ENCODE results near the gene SMAD3. TPM values are rescaled to one million over a fixed set of nuclear protein-coding genes. Genes with fewer than 3 reads are reported as not detected.
A peak's percentile ranks its signal among the peaks of the same experiment; 100 is the strongest.

The SMAD3 gene
- total and polyA plus RNA-seq, 10 of the 15 experiments (the other 5 are each of a cell fraction or from before 2014, with no cell fraction given), result 5.6 to 43.2 (median 16.0) TPM

- Histone ChIP-seq H2AFZ (ENCODE audit: control insufficient read depth, low read depth, low read length) (no peak overlapping the region), H3K36me3 (ENCODE audit: control insufficient read depth in 2 of 2, insufficient read depth in 2 of 2, low read length in 1 of 2) (peaks cover 23 to 43% of the 10 kb centered on the region in 2 experiments), H3K79me2 (ENCODE audit: control insufficient read depth, insufficient read depth, low read length) (no peaks in the 10 kb centered on the region), H3K9me3 (replicated peaks; ENCODE audit: control insufficient read depth, insufficient read depth, low read length) (no peaks in the 10 kb centered on the region), H3K4me1 (ENCODE audit: control insufficient read depth, insufficient read depth, low read length) (no peaks in the 10 kb centered on the region; the same call in 1 of the 2 replicates), H3K4me2 (ENCODE audit: control insufficient read depth, insufficient read depth) (no peak overlapping the region), H4K20me1 (ENCODE audit: control insufficient read depth, insufficient read depth) (no peaks in the 10 kb centered on the region), H3K4me3 (no peak overlapping the region), H3K27ac (ENCODE audit: control insufficient read depth, insufficient read depth) (no peak overlapping the region), H3K27me3 (replicated peaks in 1 of 2; ENCODE audit: control insufficient read depth in 2 of 2, insufficient read depth in 2 of 2, low read length in 1 of 2) (no peaks in the 10 kb centered on the region), H3K9ac (ENCODE audit: control insufficient read depth, insufficient read depth, low read length) (no peak overlapping the region)
- RAD21 ChIA-PET (ENCODE audit: unreplicated experiment), result interaction anchor here (0.7 to 1.2 kb wide), 2 partner anchors 83 to 327 kb away, joined by 3 to 4 read pairs; no protein-coding TSS in a partner anchor
- no peak for FAIRE-seq
- no peak for DNase-seq (ENCODE audit: low read depth, low spot score)
- BruUV-seq (replicated peaks), result no TSS peak
- CTCF ChIA-PET, result interaction anchor here (1.1 kb wide), 1 partner anchor 238 kb away, joined by 4 read pairs; no protein-coding TSS in a partner anchor
- TF ChIP-seq PML (IDR thresholded peaks at IDR 0.05; ENCODE audit: low read length) (no peak), BCL3 (IDR thresholded peaks at IDR 0.05; ENCODE audit: borderline replicate concordance, insufficient read depth, low read depth, low read length, poor library complexity, severe bottlenecking) (no peak), POLR2A (IDR thresholded peaks at IDR 0.05; ENCODE audit: low read depth, low read length) (peak; percentile 47; the same call in 1 of the 2 replicates), SMC3 (IDR thresholded peaks at IDR 0.05; ENCODE audit: borderline replicate concordance, low read length) (no peak), ZBTB4 (CRISPR knock-in tag; IDR thresholded peaks at IDR 0.05) (no peak), BACH1 (IDR thresholded peaks at IDR 0.05; ENCODE audit: borderline replicate concordance) (no peak), E2F8 (IDR thresholded peaks at IDR 0.05; ENCODE audit: low read depth, partially characterized antibody) (no peak), REST (IDR thresholded peaks at IDR 0.05; ENCODE audit: low read depth, low read length) (no peak), ZNF217 (IDR thresholded peaks at IDR 0.05) (no peak)
- 92% methylated on average over 7 of the region's 7 CpGs for WGBS (ENCODE audit: insufficient coverage, insufficient replicate concordance, low lambda C conversion rate, missing lambda C conversion rate)
- no peak for ATAC-seq
- intact Hi-C loops (cut with micrococcal nuclease; ENCODE audit: unreplicated experiment) (no loop called here), in situ Hi-C loops (cut with MboI) (no loop called here)
- SMC1A ChIA-PET (ENCODE audit: uncharacterized antibody, unreplicated experiment), result no interaction called here
- POLR2A ChIA-PET, result no interaction called here
Observed at GRCh38 chr15:67183443-67184169, 118.2 kb downstream of the SMAD3 start.
